LNCaP clone FGC (cell line): ENCODE results near the gene EFHC1.

ENCODE experiments used
- DNase-seq: peaks from one replicate; pipeline ENCODE4 v3.0.0-alpha.2; 2011; ENCODE audit warnings: low read depth
- H3K4me3 ChIP-seq: 2 replicates; pipeline ENCODE4 v1.5.1; 2011; ENCODE audit warnings: mild to moderate bottlenecking, low read depth, low read length, control low read depth
- CTCF ChIP-seq: IDR thresholded peaks from 2 replicates; pipeline ENCODE4 v1.5.1; 2012; ENCODE audit warnings: mild to moderate bottlenecking; ENCODE audit not compliant: control insufficient read depth, insufficient read depth; ENCODE audit errors: extremely low read depth

EFHC1 gene

GRCh38 chr6:52522655-52523054, 102.5 kb downstream of the EFHC1 start:
- no peak overlapping the region for H3K4me3 ChIP-seq
- TF ChIP-seq CTCF, result no peak
- DNase-seq, result no peak

- no peak for DNase-seq
- no peak overlapping the region for H3K4me3 ChIP-seq
- TF ChIP-seq CTCF, result no peak
Measured at GRCh38 chr6:52523378-52524142, 103.4 kb downstream of the EFHC1 start.

GRCh38 chr6:52524918-52525317, 104.8 kb downstream of the EFHC1 start:
- TF ChIP-seq CTCF, result no peak
- no peak for DNase-seq
- H3K4me3 ChIP-seq, result no peak overlapping the region

GRCh38 chr6:52526634-52527033, 106.5 kb downstream of the EFHC1 start:
- DNase-seq, result no peak
- TF ChIP-seq CTCF, result no peak
- H3K4me3 ChIP-seq, result no peak overlapping the region

GRCh38 chr6:52527436-52527835, 107.3 kb downstream of the EFHC1 start:
- no peak for DNase-seq
- no peak overlapping the region for H3K4me3 ChIP-seq
- TF ChIP-seq CTCF, result no peak

GRCh38 chr6:52529311-52529710, 109.2 kb downstream of the EFHC1 start:
- no peak for DNase-seq
- TF ChIP-seq CTCF, result no peak
- no peak overlapping the region for H3K4me3 ChIP-seq

GRCh38 chr6:52530351-52530750, 110.2 kb downstream of the EFHC1 start:
- DNase-seq, result no peak
- TF ChIP-seq CTCF, result no peak
- H3K4me3 ChIP-seq, result no peak overlapping the region
